B cell (primary cell): ENCODE data around the gene WWTR1.

Source experiments
- EZH2 ChIP-seq: IDR thresholded peaks from 2 replicates; pipeline ENCODE4 v1.6.1; 2012; ENCODE audit warnings: borderline replicate concordance, low read depth, mild to moderate bottlenecking, moderate library complexity, low read length; ENCODE audit not compliant: insufficient read depth, poor library complexity, severe bottlenecking
- TF ChIP-seq, protein P1 (sequence below): fragments of 200-600 bp; IDR thresholded peaks from one replicate; pipeline ENCODE4 v1.8.0; 2022; ENCODE audit warnings: antibody characterized with exemption, mild to moderate bottlenecking

DNA sequence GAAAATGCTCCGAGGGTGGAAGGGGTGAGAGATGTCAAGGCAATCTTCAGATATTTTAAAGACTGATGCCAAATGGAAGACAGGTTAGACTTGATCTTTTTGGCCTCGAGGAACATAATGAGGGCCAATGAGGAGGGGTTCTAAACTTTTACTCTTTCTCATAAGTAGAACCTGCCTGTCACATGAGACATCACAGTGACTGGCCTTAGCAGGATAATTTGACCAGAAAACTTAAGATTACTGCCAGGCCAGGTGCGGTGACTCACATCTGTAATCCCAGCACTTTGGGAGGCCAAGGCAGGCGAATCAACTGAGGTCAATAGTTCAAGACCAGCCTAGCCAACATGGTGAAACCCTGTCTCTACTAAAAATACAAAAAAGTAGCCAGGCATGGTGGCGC lies 171.1 kb downstream of the WWTR1 start:
- TF ChIP-seq EZH2, result no peak
- TF ChIP-seq, protein P1, sequence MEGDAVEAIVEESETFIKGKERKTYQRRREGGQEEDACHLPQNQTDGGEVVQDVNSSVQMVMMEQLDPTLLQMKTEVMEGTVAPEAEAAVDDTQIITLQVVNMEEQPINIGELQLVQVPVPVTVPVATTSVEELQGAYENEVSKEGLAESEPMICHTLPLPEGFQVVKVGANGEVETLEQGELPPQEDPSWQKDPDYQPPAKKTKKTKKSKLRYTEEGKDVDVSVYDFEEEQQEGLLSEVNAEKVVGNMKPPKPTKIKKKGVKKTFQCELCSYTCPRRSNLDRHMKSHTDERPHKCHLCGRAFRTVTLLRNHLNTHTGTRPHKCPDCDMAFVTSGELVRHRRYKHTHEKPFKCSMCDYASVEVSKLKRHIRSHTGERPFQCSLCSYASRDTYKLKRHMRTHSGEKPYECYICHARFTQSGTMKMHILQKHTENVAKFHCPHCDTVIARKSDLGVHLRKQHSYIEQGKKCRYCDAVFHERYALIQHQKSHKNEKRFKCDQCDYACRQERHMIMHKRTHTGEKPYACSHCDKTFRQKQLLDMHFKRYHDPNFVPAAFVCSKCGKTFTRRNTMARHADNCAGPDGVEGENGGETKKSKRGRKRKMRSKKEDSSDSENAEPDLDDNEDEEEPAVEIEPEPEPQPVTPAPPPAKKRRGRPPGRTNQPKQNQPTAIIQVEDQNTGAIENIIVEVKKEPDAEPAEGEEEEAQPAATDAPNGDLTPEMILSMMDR, result no peak
